GM12872 (cell line): Measurements from ENCODE around the gene PALD1.
A peak's percentile ranks its signal among the peaks of the same experiment; 100 is the strongest.

Experiments
- TF ChIP-seq, protein P1 (sequence below): IDR thresholded peaks from 3 replicates; pipeline ENCODE4 v1.5.1; 2011; ENCODE audit warnings: low read depth, mild to moderate bottlenecking, low read length, moderate library complexity; ENCODE audit not compliant: insufficient read depth

Gene PALD1

DNA sequence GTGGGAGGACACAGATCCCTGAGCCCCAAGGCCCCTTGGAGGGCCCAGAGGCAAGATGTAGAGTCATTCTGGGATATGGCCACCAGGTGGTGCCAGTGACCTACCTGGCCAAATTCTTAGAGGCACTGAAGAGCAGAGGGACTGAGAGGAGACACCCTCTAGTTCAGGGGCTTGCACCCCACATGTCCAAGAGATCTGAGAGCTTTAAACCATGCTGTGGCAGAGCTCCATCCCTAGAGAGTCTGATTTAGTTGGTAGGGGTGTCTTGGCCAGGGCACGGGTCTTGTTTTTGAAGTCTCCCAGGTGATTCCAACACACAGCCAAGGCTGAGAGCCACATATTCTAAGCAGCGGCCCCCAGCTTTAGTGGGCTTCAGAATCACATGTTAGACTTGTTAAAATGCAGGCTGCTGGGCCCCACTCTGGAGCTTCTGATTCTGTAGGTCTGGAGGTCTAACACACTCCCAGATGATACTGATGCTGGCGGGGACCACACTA lies 71.4 kb downstream of the PALD1 start:
- TF ChIP-seq, protein P1, sequence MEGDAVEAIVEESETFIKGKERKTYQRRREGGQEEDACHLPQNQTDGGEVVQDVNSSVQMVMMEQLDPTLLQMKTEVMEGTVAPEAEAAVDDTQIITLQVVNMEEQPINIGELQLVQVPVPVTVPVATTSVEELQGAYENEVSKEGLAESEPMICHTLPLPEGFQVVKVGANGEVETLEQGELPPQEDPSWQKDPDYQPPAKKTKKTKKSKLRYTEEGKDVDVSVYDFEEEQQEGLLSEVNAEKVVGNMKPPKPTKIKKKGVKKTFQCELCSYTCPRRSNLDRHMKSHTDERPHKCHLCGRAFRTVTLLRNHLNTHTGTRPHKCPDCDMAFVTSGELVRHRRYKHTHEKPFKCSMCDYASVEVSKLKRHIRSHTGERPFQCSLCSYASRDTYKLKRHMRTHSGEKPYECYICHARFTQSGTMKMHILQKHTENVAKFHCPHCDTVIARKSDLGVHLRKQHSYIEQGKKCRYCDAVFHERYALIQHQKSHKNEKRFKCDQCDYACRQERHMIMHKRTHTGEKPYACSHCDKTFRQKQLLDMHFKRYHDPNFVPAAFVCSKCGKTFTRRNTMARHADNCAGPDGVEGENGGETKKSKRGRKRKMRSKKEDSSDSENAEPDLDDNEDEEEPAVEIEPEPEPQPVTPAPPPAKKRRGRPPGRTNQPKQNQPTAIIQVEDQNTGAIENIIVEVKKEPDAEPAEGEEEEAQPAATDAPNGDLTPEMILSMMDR: peak; percentile 90

DNA sequence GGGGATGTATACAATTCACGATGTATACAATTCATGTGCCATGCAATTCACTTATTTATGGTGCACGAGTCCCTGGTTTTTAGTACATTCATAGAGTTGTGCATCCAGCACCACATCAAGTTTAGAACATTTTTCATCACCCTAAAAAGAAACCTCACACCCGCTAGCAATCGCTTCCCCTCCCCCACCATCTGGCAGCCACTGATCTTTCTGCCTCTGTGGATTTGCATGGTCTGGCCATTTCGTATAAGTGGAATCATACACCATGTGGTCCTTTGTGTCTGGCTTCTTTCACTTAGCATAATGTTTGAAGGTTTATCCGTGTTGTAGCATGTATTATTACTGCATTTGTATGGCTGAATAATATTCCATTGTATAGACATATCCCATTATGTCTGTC lies 71.9 kb downstream of the PALD1 start:
- TF ChIP-seq, protein P1: no peak

DNA sequence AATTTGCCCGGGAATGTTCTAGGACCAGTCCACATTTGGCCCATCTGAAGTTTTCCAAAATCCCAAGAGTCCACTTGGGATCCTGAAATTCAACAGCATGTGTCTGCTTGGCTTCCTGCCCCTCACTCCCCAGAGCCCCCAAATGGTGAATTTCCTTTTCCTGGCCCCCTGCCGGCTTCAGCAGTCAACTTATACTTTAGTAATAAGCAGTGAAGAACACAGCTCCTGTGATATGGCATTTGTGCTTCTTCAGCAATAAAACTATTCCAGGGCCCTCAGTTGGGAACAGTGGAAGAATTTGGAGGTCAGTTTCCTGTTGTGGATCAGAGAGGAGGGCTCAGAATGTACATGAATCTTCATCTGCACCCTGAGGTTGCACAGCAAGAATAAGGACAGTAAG lies 72.9 kb downstream of the PALD1 start:
- TF ChIP-seq, protein P1: no peak

DNA sequence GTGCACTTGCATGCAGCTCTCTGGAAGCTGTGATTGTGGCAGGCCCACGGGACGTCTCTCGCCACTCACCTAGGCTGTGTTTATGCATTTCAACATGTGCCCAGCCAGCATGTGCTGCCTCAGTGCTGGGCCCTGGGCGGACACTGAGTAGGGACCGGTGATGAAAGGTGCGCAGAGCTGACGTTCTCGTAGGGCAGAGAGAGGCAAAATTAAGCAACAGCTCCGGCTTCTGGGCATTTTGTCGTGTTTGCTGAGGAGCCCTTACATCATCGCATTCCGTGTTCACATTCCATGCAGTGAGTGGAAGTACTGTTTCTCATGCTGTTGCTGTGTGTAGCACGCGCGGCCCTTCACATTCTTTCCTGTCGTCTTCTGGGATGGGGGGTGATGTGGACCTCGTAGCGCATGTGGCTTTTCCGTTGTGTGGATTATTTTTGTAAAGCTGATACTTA lies 73.4 kb downstream of the PALD1 start:
- TF ChIP-seq, protein P1: no peak

DNA sequence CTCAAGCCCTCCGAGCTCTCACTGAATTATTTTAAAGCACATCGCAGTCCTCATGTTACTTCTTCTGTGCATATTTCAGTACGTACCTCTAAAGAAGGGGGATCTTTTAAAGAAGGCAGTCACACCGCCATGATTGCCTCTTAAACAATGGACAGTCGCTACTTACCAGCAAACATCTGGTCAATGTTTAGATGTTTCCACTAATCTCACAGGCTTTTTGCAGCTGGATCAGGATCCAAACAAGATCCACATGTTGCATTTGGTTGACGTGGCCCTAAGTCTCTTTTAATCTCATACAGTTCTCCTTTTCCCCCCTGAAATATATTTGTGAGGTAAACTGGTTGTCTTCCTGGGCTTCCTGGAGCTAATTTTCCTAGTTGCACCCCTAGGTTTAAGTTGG lies 74.0 kb downstream of the PALD1 start:
- TF ChIP-seq, protein P1: no peak

DNA sequence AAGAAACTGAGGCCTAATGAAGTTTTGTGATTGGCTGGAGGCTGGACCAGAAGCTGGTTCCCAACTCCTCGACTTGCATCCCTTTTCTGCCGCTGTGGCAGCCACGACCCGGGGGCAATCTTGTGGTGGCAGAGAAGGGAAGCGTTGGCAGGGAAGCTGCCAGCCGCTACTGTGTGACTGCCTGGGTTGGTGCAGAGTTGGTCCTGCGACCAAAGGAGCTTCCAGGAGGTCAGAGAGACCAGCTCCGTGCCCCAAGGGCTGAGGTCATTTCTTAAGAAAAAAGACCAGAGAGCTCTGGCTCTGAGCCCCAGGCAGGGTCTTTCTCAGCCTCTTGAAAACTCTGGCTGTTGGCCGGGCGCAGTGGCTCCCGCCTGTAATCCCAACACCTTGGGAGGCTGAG lies 76.8 kb downstream of the PALD1 start:
- TF ChIP-seq, protein P1: no peak

DNA sequence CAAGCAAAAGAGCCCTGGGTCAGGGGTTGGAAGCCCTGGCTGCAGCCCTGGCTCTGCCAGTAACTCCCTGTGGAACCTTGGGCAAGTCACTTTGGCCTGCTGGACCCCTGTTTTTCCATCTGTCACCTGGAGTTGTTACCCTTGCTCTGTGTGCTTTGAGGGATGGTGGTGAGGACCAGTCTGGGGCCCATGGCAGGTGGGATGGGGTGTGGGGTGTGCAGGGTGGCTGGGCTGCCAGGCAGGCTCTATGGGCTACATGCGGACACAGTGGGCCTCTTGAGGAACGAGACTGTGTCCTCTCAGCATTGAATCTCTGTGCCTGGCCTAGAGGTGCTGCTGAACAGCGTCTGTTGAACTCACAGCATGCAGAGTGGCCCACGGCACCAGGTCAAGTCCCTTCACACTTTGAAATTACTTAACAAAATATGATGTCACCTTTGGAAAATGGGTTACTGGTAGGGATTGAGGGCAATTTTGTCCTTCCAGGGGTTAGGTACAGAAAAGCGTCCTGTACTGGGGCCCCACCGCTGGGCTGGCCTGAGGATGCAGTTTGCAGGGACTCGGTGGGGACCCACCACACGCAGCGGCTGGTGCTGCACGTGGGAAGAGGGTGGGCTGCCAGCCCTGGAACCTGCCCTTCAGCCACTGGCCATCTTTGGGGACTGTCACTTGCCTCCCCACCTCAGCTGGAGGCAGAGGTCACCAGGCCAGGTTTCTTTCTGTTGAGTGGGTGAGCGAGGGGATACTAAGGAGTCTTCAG lies 78.7 kb downstream of the PALD1 start:
- TF ChIP-seq, protein P1: no peak
